Cerebellar cortex (tissue), 1 donor: Measurements from ENCODE around the gene YWHAB.

Experiments
- DNase-seq: peaks from one replicate; pipeline ENCODE4 v3.0.0-alpha.2; 2015; ENCODE audit warnings: low spot score

The YWHAB gene

GRCh38 chr20:44914924-44915323, 29.4 kb downstream of the YWHAB start:
- DNase-seq = no peak

GRCh38 chr20:44916586-44916985, 31.1 kb downstream of the YWHAB start:
- no peak for DNase-seq

GRCh38 chr20:44917399-44917798, 31.9 kb downstream of the YWHAB start:
- DNase-seq = no peak

- no peak for DNase-seq
Observed at GRCh38 chr20:44918342-44918741, 32.8 kb downstream of the YWHAB start.

- DNase-seq = no peak
Observed at GRCh38 chr20:44918761-44919160, 33.3 kb downstream of the YWHAB start.

- DNase-seq = no peak
Observed at GRCh38 chr20:44921447-44921846, 35.9 kb downstream of the YWHAB start.

- DNase-seq = no peak
Observed at GRCh38 chr20:44924541-44924940, 39.0 kb downstream of the YWHAB start.

- DNase-seq = no peak
Observed at GRCh38 chr20:44928595-44928994, 43.1 kb downstream of the YWHAB start.

- DNase-seq = no peak
Observed at GRCh38 chr20:44930517-44931168, 45.1 kb downstream of the YWHAB start.

- no peak for DNase-seq
Observed at GRCh38 chr20:44931911-44932310, 46.4 kb downstream of the YWHAB start.

- DNase-seq = no peak
Observed at GRCh38 chr20:44932916-44933315, 47.4 kb downstream of the YWHAB start.

GRCh38 chr20:44936510-44936909, 51.0 kb downstream of the YWHAB start:
- DNase-seq = no peak

- no peak for DNase-seq
Observed at GRCh38 chr20:44938637-44939036, 53.1 kb downstream of the YWHAB start.

- DNase-seq = no peak
Observed at GRCh38 chr20:44941120-44941691, 55.7 kb downstream of the YWHAB start.

- DNase-seq = no peak
Observed at GRCh38 chr20:44942264-44942973, 56.9 kb downstream of the YWHAB start.

- no peak for DNase-seq
Observed at GRCh38 chr20:44943828-44944227, 58.3 kb downstream of the YWHAB start.

- no peak for DNase-seq
Observed at GRCh38 chr20:44945261-44945660, 59.8 kb downstream of the YWHAB start.

- DNase-seq = no peak
Observed at GRCh38 chr20:44946271-44946852, 60.9 kb downstream of the YWHAB start.

GRCh38 chr20:44948107-44948506, 62.6 kb downstream of the YWHAB start:
- no peak for DNase-seq

- no peak for DNase-seq
Observed at GRCh38 chr20:44948513-44948912, 63.0 kb downstream of the YWHAB start.

- no peak for DNase-seq
Observed at GRCh38 chr20:44950368-44950767, 64.9 kb downstream of the YWHAB start.

GRCh38 chr20:44952731-44953130, 67.2 kb downstream of the YWHAB start:
- no peak for DNase-seq

GRCh38 chr20:44954211-44954610, 68.7 kb downstream of the YWHAB start:
- no peak for DNase-seq
